ENCODE data around the gene SHISA6.
A peak's percentile ranks its signal among the peaks of the same experiment; 100 is the strongest.
"Not testable (repeated sequence)": the region's sequence is repeated elsewhere in the genome, so short reads cannot be mapped to it uniquely, and the experiment has no call there.

The SHISA6 gene

DNA sequence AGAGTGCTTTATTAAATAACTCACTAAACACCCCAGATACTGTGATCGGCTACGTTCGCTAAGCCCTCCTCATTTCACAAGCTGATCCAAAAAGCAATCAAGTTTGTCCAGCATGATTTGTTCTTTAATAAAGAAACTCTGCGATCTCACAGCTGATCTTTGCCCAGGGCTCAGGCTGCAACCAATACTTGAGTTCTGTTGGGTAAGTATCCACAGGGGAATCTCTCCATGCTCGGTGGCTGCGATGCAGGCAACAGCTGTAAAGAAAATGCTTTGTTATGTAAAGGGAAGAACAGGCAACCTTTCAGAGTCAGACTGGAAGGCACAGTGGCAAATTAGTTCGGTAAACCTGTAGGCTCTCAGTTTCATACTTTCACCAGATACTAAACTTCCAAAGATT is 67.5 kb downstream of the SHISA6 start:
- TF ChIP-seq, protein P1, sequence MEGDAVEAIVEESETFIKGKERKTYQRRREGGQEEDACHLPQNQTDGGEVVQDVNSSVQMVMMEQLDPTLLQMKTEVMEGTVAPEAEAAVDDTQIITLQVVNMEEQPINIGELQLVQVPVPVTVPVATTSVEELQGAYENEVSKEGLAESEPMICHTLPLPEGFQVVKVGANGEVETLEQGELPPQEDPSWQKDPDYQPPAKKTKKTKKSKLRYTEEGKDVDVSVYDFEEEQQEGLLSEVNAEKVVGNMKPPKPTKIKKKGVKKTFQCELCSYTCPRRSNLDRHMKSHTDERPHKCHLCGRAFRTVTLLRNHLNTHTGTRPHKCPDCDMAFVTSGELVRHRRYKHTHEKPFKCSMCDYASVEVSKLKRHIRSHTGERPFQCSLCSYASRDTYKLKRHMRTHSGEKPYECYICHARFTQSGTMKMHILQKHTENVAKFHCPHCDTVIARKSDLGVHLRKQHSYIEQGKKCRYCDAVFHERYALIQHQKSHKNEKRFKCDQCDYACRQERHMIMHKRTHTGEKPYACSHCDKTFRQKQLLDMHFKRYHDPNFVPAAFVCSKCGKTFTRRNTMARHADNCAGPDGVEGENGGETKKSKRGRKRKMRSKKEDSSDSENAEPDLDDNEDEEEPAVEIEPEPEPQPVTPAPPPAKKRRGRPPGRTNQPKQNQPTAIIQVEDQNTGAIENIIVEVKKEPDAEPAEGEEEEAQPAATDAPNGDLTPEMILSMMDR (IDR thresholded peaks at IDR 0.05; ENCODE audit: control insufficient read depth, extremely low read depth, insufficient read depth): no peak
- DNase-seq (ENCODE audit: low read depth): no peak

DNA sequence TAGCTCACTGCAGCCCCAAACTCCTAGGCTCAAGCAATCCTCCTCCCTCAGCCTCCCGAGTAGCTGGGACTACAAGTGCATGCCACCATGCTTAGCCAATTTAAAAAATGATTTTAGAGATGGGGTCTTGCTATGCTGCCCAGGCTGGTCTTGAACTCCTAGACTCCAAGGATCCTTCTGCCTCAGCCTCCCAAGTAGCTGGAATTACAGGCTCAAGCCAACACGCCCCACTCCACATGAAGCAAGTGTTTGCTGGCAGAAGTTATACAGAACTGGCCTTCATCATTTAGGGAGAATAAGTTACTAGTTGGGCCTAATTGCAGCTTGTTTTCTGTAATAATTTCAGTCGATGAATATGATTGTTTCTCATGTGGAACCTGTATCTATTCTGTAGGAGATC is 68.0 kb downstream of the SHISA6 start:
- TF ChIP-seq, protein P1 (IDR thresholded peaks at IDR 0.05; ENCODE audit: control insufficient read depth, extremely low read depth, insufficient read depth): no peak
- DNase-seq (ENCODE audit: low read depth): no peak
- no peak overlapping the region for H3K4me3 ChIP-seq (ENCODE audit: low read depth, low read length)

More for the DNA sequence above, 67.5 kb downstream of the SHISA6 start:
- no peak overlapping the region for H3K4me3 ChIP-seq (ENCODE audit: low read depth, low read length)

DNA sequence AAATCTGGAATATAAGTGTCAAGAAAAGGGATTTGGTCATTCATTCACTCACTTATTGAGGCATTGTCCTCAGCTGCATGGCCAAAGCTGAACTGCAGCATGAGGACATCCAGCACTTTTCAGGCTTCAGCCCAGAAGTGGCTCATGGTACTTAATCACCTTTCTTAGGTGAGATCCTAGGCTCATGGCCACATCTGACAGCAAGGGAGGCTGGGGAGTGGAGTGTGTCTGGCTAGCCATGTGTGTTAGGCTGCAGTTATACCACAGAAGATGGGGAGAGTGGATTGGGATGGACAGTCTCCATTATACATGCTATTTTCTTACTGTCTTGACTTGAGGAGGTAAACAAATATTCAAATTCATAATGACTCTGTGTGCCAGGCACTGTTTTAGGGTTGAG is 68.8 kb downstream of the SHISA6 start:
- TF ChIP-seq, protein P1 (IDR thresholded peaks at IDR 0.05; ENCODE audit: control insufficient read depth, extremely low read depth, insufficient read depth): no peak
- DNase-seq (ENCODE audit: low read depth): no peak
- no peak overlapping the region for H3K4me3 ChIP-seq (ENCODE audit: low read depth, low read length)

DNA sequence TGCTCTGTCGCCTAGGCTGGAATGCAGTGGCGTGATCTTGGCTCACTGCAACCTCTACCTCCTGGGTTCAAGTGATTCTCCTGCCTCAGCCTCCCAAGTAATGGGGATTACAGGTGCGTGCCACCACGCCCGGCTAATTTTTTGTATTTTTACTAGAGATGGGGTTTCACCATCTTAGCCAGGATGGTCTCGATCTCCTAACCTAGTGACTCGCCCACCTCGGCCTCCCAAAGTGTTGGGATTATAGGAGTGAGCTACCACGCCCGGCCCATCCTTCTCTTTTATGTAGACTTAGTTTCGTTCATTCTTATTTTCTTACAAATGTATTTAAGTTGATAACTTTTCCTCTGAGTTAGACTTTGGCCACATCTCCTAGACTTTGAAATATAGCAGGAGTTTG is 75.4 kb downstream of the SHISA6 start:
- not testable (repeated sequence) for DNase-seq (ENCODE audit: low read depth)

DNA sequence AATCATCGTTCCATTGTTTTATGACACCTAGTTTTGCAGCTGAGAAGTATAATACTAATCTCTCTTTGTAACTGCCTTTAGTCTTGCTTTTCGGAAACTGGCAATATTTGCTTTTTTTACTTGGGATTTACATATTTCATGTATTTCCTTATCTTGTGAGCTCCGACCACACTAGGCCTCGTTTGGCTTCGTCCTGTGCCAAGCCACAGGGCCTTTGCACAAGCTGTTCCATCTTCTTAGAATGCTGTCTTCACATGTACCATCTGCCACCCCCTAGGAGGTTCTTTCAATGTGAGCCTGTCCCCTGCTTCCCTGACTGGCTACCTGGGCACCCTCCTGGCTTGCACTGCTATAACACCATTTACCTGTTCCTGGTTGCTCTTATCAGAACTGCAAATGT is 77.2 kb downstream of the SHISA6 start:
- TF ChIP-seq, protein P1 (IDR thresholded peaks at IDR 0.05; ENCODE audit: control insufficient read depth, extremely low read depth, insufficient read depth): no peak
- no peak overlapping the region for H3K4me3 ChIP-seq (ENCODE audit: low read depth, low read length)
- DNase-seq (ENCODE audit: low read depth): no peak

More for the DNA sequence above, 75.4 kb downstream of the SHISA6 start:
- H3K4me3 ChIP-seq (ENCODE audit: low read depth, low read length): not testable (repeated sequence)

DNA sequence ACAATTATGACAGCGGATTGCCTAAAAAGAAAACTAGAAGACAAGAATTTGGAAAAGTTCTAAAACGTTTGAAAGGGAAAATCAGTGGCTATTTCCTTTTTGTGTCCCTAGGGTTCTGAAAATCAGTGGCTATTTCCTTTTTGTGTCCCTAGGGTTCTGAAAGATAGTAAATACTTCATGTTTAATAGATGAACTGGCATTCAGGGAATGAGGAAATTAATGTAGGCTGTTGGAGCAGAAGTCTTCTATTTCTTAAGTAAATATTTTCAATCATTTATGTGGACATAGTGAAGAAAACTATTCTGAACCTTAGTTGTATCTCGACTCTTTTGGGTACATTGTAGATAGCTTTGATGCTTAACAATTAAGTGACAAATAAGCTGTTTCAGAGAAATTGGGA is 78.9 kb downstream of the SHISA6 start:
- TF ChIP-seq, protein P1 (IDR thresholded peaks at IDR 0.05; ENCODE audit: control insufficient read depth, extremely low read depth, insufficient read depth): no peak
- H3K4me3 ChIP-seq (ENCODE audit: low read depth, low read length): no peak overlapping the region
- DNase-seq (ENCODE audit: low read depth): peak; percentile 7

DNA sequence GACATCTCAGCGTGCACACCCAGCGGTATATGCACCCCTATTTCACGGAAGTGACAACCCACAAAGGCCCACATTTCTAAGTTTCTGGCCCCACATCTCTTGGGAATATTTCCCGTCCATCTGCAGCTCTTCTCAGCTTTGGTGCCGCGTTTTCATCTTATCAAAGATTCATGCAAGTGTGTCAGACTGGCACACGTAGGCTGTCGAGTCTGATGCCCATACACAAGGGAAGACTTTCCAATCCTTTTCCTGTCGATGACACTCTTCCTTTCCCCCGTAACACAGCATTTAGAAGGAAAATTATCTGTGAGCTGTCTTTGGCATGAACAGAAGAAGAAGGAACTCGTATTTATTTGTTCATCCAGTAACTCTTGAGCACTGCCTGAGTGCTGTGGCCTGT is 83.0 kb downstream of the SHISA6 start:
- no peak for DNase-seq (ENCODE audit: low read depth)

More for the DNA sequence above, 83.0 kb downstream of the SHISA6 start:
- TF ChIP-seq, protein P1 (IDR thresholded peaks at IDR 0.05; ENCODE audit: control insufficient read depth, extremely low read depth, insufficient read depth): no peak
- no peak overlapping the region for H3K4me3 ChIP-seq (ENCODE audit: low read depth, low read length)
